Measurements from ENCODE around the gene SLC11A2. TPM values are rescaled to one million over a fixed set of nuclear protein-coding genes. Genes with fewer than 3 reads are reported as not detected.

Gene SLC11A2
- polyA plus RNA-seq, 3 donors = 11.7 to 69.0 (median 14.9) TPM

- Mint-ChIP-seq H3K27me3 (ENCODE audit: low read depth in 3 of 3) (no peaks in the 10 kb centered on the region), H3K9me3 (no peaks in the 10 kb centered on the region), H3K4me3 (no peak overlapping the region), H3K27ac (no peak overlapping the region), H3K36me3 (peaks cover 33 to 54% of the 10 kb centered on the region in 2 donors), H3K4me1 (no peaks in the 10 kb centered on the region)
- no peak overlapping the region for H3K9ac ChIP-seq (ENCODE audit: insufficient read depth, low read length, poor library complexity, severe bottlenecking)
- no peaks in the 10 kb centered on the region for H4K20me1 ChIP-seq (ENCODE audit: insufficient read depth, low read length)
- H2AFZ ChIP-seq (ENCODE audit: insufficient read depth, low read depth, low read length, poor library complexity, severe bottlenecking) = no peak overlapping the region
- peaks cover 39 to 80% of the 10 kb centered on the region in 2 donors for H3K36me3 ChIP-seq (replicated peaks in 1 of 2; ENCODE audit: control insufficient read depth in 1 of 2, insufficient read depth in 2 of 2, low read length in 2 of 2)
- no peaks in the 10 kb centered on the region for H3K4me1 ChIP-seq (ENCODE audit: control insufficient read depth in 1 of 2, insufficient read depth in 2 of 2, low read length in 2 of 2)
- no peak for TF ChIP-seq CTCF (IDR thresholded peaks at IDR 0.05)
- H3K27ac ChIP-seq (ENCODE audit: low read depth in 1 of 2, low read length in 2 of 2) = peak overlapping the region in 1 of 2 donors; percentile 19
- no peaks in the 10 kb centered on the region for H3K27me3 ChIP-seq (ENCODE audit: control insufficient read depth in 2 of 2, insufficient read depth in 2 of 2, low read length in 2 of 2)
- H3K79me2 ChIP-seq (ENCODE audit: insufficient read depth, low read length) = no peaks in the 10 kb centered on the region
- H3K4me3 ChIP-seq (replicated peaks in 1 of 3; ENCODE audit: low read depth in 2 of 3, low read length in 3 of 3) = no peak overlapping the region
- no peaks in the 10 kb centered on the region for H3K9me3 ChIP-seq (replicated peaks in 1 of 2; ENCODE audit: control insufficient read depth in 1 of 2, insufficient read depth in 1 of 2, low read length in 2 of 2)
- H3K4me2 ChIP-seq (replicated peaks; ENCODE audit: extremely low read depth, low read length, poor library complexity, severe bottlenecking) = no peak overlapping the region
- DNase-seq = peak in 1 of 3 donors; percentile 23
- intact Hi-C loops (cut with micrococcal nuclease) = no loop called here
Measured at GRCh38 chr12:50985322-50985721, 40.9 kb downstream of the SLC11A2 start.

GRCh38 chr12:50984586-50985298, 41.4 kb downstream of the SLC11A2 start:
- no peak overlapping the region for H3K27ac Mint-ChIP-seq
- H3K4me3 Mint-ChIP-seq = no peak overlapping the region
- Histone ChIP-seq H4K20me1 (ENCODE audit: insufficient read depth, low read length) (no peaks in the 10 kb centered on the region), H2AFZ (ENCODE audit: insufficient read depth, low read depth, low read length, poor library complexity, severe bottlenecking) (no peak overlapping the region), H3K27me3 (ENCODE audit: control insufficient read depth in 2 of 2, insufficient read depth in 2 of 2, low read length in 2 of 2) (no peaks in the 10 kb centered on the region), H3K9me3 (replicated peaks in 1 of 2; ENCODE audit: control insufficient read depth in 1 of 2, insufficient read depth in 1 of 2, low read length in 2 of 2) (no peaks in the 10 kb centered on the region), H3K36me3 (replicated peaks in 1 of 2; ENCODE audit: control insufficient read depth in 1 of 2, insufficient read depth in 2 of 2, low read length in 2 of 2) (peaks cover 36 to 79% of the 10 kb centered on the region in 2 donors), H3K79me2 (ENCODE audit: insufficient read depth, low read length) (no peaks in the 10 kb centered on the region), H3K4me1 (ENCODE audit: control insufficient read depth in 1 of 2, insufficient read depth in 2 of 2, low read length in 2 of 2) (no peaks in the 10 kb centered on the region), H3K4me3 (replicated peaks in 1 of 3; ENCODE audit: low read depth in 2 of 3, low read length in 3 of 3) (no peak overlapping the region), H3K9ac (ENCODE audit: insufficient read depth, low read length, poor library complexity, severe bottlenecking) (no peak overlapping the region), H3K4me2 (replicated peaks; ENCODE audit: extremely low read depth, low read length, poor library complexity, severe bottlenecking) (no peak overlapping the region), H3K27ac (ENCODE audit: low read depth in 1 of 2, low read length in 2 of 2) (peak overlapping the region in 1 of 2 donors; percentile 19)
- peaks cover 33 to 57% of the 10 kb centered on the region in 2 donors for H3K36me3 Mint-ChIP-seq
- H3K9me3 Mint-ChIP-seq = no peaks in the 10 kb centered on the region
- intact Hi-C loops (cut with micrococcal nuclease) = no loop called here
- DNase-seq = no peak
- no peaks in the 10 kb centered on the region for H3K4me1 Mint-ChIP-seq
- H3K27me3 Mint-ChIP-seq (ENCODE audit: low read depth in 3 of 3) = no peaks in the 10 kb centered on the region
- no CpG with 5 or more reads among the region's 2 CpGs for WGBS (ENCODE audit: insufficient coverage)
- no peak for TF ChIP-seq CTCF (IDR thresholded peaks at IDR 0.05)
